Tibial nerve (tissue), 4 donors: Measurements from ENCODE around the gene TCF23. TPM values are rescaled to one million over a fixed set of nuclear protein-coding genes. Genes with fewer than 3 reads are reported as not detected.

ENCODE experiments used
- DNase-seq, 2 donors: peaks; one replicate each; pipeline ENCODE4 v3.0.0-alpha.2; 2019; ENCODE audit warnings: low spot score in 2 of 2
- H3K27ac ChIP-seq, 4 donors: fragments of 200-600 bp; sonication (generic) in 3 of 4; one replicate each; pipeline ENCODE4 v1.5.1; 2017 to 2019; ENCODE audit warnings: mild to moderate bottlenecking in 1 of 4
- H3K27me3 ChIP-seq, 2 donors: fragments of 200-600 bp; sonication (generic) in 1 of 2; one replicate each; pipeline versions ENCODE4 v1.5.1 to v1.6.0; 2017 to 2019
- H3K36me3 ChIP-seq, 3 donors: fragments of 200-600 bp; sonication (generic); one replicate each; pipeline ENCODE4 v1.5.1; 2018 to 2019
- H3K4me1 ChIP-seq, 4 donors: fragments of 200-600 bp; sonication (generic) in 3 of 4; one replicate each; pipeline ENCODE4 v1.5.1; 2017 to 2019
- H3K4me3 ChIP-seq, 4 donors: fragments of 200-600 bp; sonication (generic) in 3 of 4; one replicate each; pipeline ENCODE4 v1.5.1; 2017 to 2019; ENCODE audit warnings: mild to moderate bottlenecking in 1 of 4, moderate library complexity in 1 of 4
- H3K9me3 ChIP-seq, 4 donors: fragments of 200-600 bp; sonication (generic) in 3 of 4; one replicate each; pipeline ENCODE4 v1.5.1; 2017 to 2019
- CTCF ChIP-seq, 5 experiments: fragments of 200-600 bp in 3 of 5; fragments of 450-650 bp in 2 of 5; sonication (generic) in 3 of 5; IDR thresholded peaks; one replicate each; pipeline ENCODE4 v1.5.1; 2016 to 2019; ENCODE audit warnings: antibody characterized with exemption in 5 of 5, mild to moderate bottlenecking in 3 of 5, moderate library complexity in 2 of 5
- EP300 ChIP-seq, 2 donors: sonication (generic); formaldehyde crosslinking; IDR thresholded peaks; one replicate each; pipeline ENCODE4 v1.6.1; 2017; ENCODE audit warnings: antibody characterized with exemption in 2 of 2, mild to moderate bottlenecking in 1 of 2
- POLR2A ChIP-seq, 2 donors: fragments of 450-650 bp; IDR thresholded peaks; one replicate each; pipeline ENCODE4 v1.6.1; 2017; ENCODE audit warnings: antibody characterized with exemption in 2 of 2, mild to moderate bottlenecking in 2 of 2, moderate library complexity in 2 of 2
- WGBS, 2 donors: methylation state at CpG; one replicate each; pipeline ENCODE4 v1.1.5; 2018; 5-methylcytosine and 5-hydroxymethylcytosine counted together
- total RNA-seq, 4 donors: library from RNA; depleted of rRNA; stranded (reverse); fragments of >200 nt; gene quantifications; one replicate each; pipeline ENCODE4 v1.1.0, GENCODE V29; 2016

Gene TCF23
- total RNA-seq, 4 donors from 2014 or later: not detected

DNA sequence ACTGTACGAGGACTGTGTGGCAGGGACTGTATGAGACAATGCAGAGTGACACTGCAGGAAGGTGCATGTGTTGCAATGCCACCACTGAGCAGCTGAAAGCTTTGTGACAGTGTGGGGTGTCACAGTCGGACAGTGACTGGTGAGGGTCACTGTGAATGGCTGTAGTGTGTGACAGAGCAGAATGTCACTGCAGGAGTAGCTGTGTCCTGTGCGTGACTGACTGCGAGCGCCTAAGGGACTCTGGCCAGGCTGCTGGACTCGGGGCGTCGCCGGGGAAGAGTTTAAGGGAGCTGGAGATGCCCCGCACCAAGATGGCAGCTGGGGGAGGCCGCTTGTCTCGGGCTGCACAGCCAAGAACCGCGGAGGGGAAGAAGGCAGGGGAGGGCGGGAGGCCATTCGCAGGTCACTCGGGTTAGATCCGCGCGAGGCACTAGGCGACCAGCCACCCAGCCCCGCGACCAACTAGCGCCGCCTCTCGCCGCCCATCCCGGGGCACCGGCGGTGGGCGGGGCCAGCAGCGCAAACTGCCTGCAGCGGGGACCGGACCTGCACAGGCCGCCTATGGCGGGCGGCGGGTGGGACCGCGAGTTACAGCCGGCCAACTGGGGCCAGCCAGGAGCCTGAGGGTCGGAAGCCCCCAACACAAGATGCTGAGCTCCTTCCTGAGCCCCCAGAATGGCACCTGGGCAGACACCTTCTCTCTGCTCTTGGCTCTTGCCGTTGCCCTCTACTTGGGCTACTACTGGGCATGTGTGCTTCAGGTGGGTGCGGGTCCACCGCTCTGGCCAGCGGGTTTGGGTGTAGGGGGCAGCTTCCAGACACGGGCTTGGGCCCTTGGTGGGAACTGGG is 25.3 kb upstream of the TCF23 start, which contains the start of gene ABHD1:
Gene ABHD1 (plus strand): TSS at position 514 of the 849 bp plus-strand sequence. CDS start 134 bp downstream, at position 648.
- no peaks in the 10 kb centered on the region for H3K36me3 ChIP-seq
- TF ChIP-seq POLR2A (IDR thresholded peaks at IDR 0.05) (peak in 1 of 2 donors; percentile 17), EP300 (IDR thresholded peaks at IDR 0.05) (peak in 1 of 2 donors; percentile 11), CTCF (IDR thresholded peaks at IDR 0.05) (no peak)
- 10 to 12% methylated on average over 23 to 35 of the region's 47 CpGs for WGBS, 2 donors
- H3K4me3 ChIP-seq: peak within 1 kb of the TSS; percentile 34 to 67 (median 62)
- H3K27ac ChIP-seq: peak within 1 kb of the TSS in 3 of 4 donors; percentile 31 to 80 (median 68)
- peaks cover 0 to 21% (median 6%) of the 10 kb centered on the region in 4 donors for H3K4me1 ChIP-seq
- peak; percentile 35 to 41 for DNase-seq
- peaks cover 0 to 10% of the 10 kb centered on the region in 2 donors for H3K27me3 ChIP-seq
- H3K9me3 ChIP-seq: no peaks in the 10 kb centered on the region

- no peaks in the 10 kb centered on the region for H3K27me3 ChIP-seq
- WGBS, 2 donors: 59 to 72% methylated on average over 3 of the region's 3 CpGs
Measured at GRCh38 chr2:27125104-27125503, 23.7 kb upstream of the TCF23 start.

GRCh38 chr2:27126252-27126710 is 22.5 kb upstream of the TCF23 start:
- no peak for DNase-seq
- Histone ChIP-seq H3K27ac (no peak overlapping the region), H3K36me3 (peaks cover 0 to 24% (median 5%) of the 10 kb centered on the region in 3 donors), H3K9me3 (no peaks in the 10 kb centered on the region), H3K4me3 (no peak overlapping the region), H3K27me3 (no peaks in the 10 kb centered on the region), H3K4me1 (peaks cover 0 to 15% (median 6%) of the 10 kb centered on the region in 4 donors)
- TF ChIP-seq EP300 (IDR thresholded peaks at IDR 0.05) (no peak), POLR2A (IDR thresholded peaks at IDR 0.05) (no peak), CTCF (IDR thresholded peaks at IDR 0.05) (no peak)
- 61 to 67% methylated on average over 5 of the region's 5 CpGs for WGBS, 2 donors

More at GRCh38 chr2:27125104-27125503, 23.7 kb upstream of the TCF23 start:
- Histone ChIP-seq H3K4me1 (peaks cover 0 to 15% (median 6%) of the 10 kb centered on the region in 4 donors), H3K9me3 (no peaks in the 10 kb centered on the region), H3K4me3 (no peak overlapping the region), H3K36me3 (peaks cover 0 to 12% (median 0%) of the 10 kb centered on the region in 3 donors), H3K27ac (no peak overlapping the region)
- TF ChIP-seq CTCF (IDR thresholded peaks at IDR 0.05): no peak
- no peak for TF ChIP-seq EP300 (IDR thresholded peaks at IDR 0.05)
- no peak for TF ChIP-seq POLR2A (IDR thresholded peaks at IDR 0.05)
- DNase-seq: no peak

- DNase-seq: no peak
- no peak overlapping the region for H3K4me3 ChIP-seq
- no peaks in the 10 kb centered on the region for H3K27me3 ChIP-seq
- TF ChIP-seq POLR2A (IDR thresholded peaks at IDR 0.05) (no peak), EP300 (IDR thresholded peaks at IDR 0.05) (no peak), CTCF (IDR thresholded peaks at IDR 0.05) (no peak)
- H3K4me1 ChIP-seq: peaks cover 0 to 22% (median 8%) of the 10 kb centered on the region in 4 donors
- H3K9me3 ChIP-seq: no peaks in the 10 kb centered on the region
- 80 to 91% methylated on average over 7 to 9 of the region's 9 CpGs for WGBS, 2 donors
- no peak overlapping the region for H3K27ac ChIP-seq
- H3K36me3 ChIP-seq: peaks cover 0 to 39% (median 9%) of the 10 kb centered on the region in 3 donors
Measured at GRCh38 chr2:27127883-27128667, 20.7 kb upstream of the TCF23 start.
